IMR-90 (cell line): ENCODE measurements around the gene CCKAR. TPM values are rescaled to one million over a fixed set of nuclear protein-coding genes. Genes with fewer than 3 reads are reported as not detected.
"Not testable (repeated sequence)": the region's sequence is repeated elsewhere in the genome, so short reads cannot be mapped to it uniquely, and the experiment has no call there.

Source experiments
- ATAC-seq: fragments of 200-7000 bp; cut with Tn5 transposase; 2 replicates; pipeline ENCODE4 v1.9.1; 2020; ENCODE audit warnings: low read depth, mild to moderate bottlenecking, moderate library complexity
- BruUV-seq: library from RNA; stranded (reverse); fragments of 400-500 nt; replicated peaks from 2 replicates; lab custom pipeline; 2021; lab: Mats Ljungman, UMichigan
- CTCF ChIA-PET: fragments of 300-600 bp; formaldehyde crosslinking; extraction: SDS; loops from one replicate; lab custom pipeline; 2021; ENCODE audit warnings: antibody characterized with exemption; lab: Yijun Ruan, JAX
- POLR2A ChIA-PET: fragments of 300-600 bp; sonication (Branson Sonifier 250); formaldehyde crosslinking; loops from one replicate; lab custom pipeline; 2022; ENCODE audit warnings: antibody characterized with exemption; ENCODE audit not compliant: unreplicated experiment; lab: Charles Lee
- DNase-seq: peaks from one replicate; pipeline ENCODE4 v3.0.0; 2013
- H2AFZ ChIP-seq: replicated peaks from 2 replicates; pipeline ENCODE3; 2013; ENCODE audit warnings: low read length, mild to moderate bottlenecking; ENCODE audit not compliant: poor library complexity
- H2AK5ac ChIP-seq: 2 replicates; pipeline ENCODE4 v1.6.1; 2013; ENCODE audit warnings: low read depth, low read length, inconsistent platforms
- H2AK9ac ChIP-seq: replicated peaks from 2 replicates; pipeline ENCODE3; 2013; ENCODE audit warnings: mild to moderate bottlenecking, low read depth, low read length, moderate library complexity; ENCODE audit not compliant: poor library complexity
- H2BK120ac ChIP-seq: 2 replicates; pipeline ENCODE4 v1.6.1; 2013; ENCODE audit warnings: low read depth, low read length, inconsistent platforms
- H2BK15ac ChIP-seq: 3 replicates; pipeline ENCODE4 v1.6.1; 2013; ENCODE audit warnings: low read depth, low read length, inconsistent platforms
- H2BK20ac ChIP-seq: 2 replicates; pipeline ENCODE4 v1.6.1; 2013; ENCODE audit warnings: low read depth, mild to moderate bottlenecking, inconsistent platforms, low read length, moderate library complexity
- H2BK5ac ChIP-seq: 2 replicates; pipeline ENCODE4 v1.6.1; 2013; ENCODE audit warnings: mild to moderate bottlenecking, low read depth, low read length, inconsistent platforms; ENCODE audit not compliant: poor library complexity, severe bottlenecking
- H3K14ac ChIP-seq: replicated peaks from 2 replicates; pipeline ENCODE4 v1.6.1; 2013; ENCODE audit warnings: low read depth, low read length, inconsistent platforms
- H3K18ac ChIP-seq: 2 replicates; pipeline ENCODE4 v1.6.1; 2013; ENCODE audit warnings: low read depth, low read length, control low read depth
- H3K23ac ChIP-seq: 2 replicates; pipeline ENCODE4 v1.6.1; 2013; ENCODE audit warnings: low read depth, low read length, inconsistent platforms
- H3K27ac ChIP-seq: 2 replicates; pipeline ENCODE4 v1.5.1; 2013; ENCODE audit warnings: mild to moderate bottlenecking, control low read depth, low read length; ENCODE audit not compliant: insufficient read depth
- H3K27me3 ChIP-seq: 2 replicates; pipeline ENCODE4 v1.6.1; 2013; ENCODE audit warnings: low read length; ENCODE audit not compliant: control insufficient read depth, insufficient read depth
- H3K36me3 ChIP-seq: 2 replicates; pipeline ENCODE4 v1.6.1; 2013; ENCODE audit warnings: low read length, mixed read lengths; ENCODE audit not compliant: control insufficient read depth, insufficient read depth
- H3K4ac ChIP-seq: 2 replicates; pipeline ENCODE4 v1.6.1; 2013; ENCODE audit warnings: low read depth, low read length, inconsistent platforms
- H3K4me1 ChIP-seq: 2 replicates; pipeline ENCODE4 v1.6.1; 2013; ENCODE audit warnings: low read length, mixed read lengths; ENCODE audit not compliant: control insufficient read depth, insufficient read depth
- H3K4me2 ChIP-seq: 2 replicates; pipeline ENCODE4 v1.6.1; 2013; ENCODE audit warnings: low read depth, mild to moderate bottlenecking, control low read depth, low read length, moderate library complexity
- H3K4me3 ChIP-seq: 2 replicates; pipeline ENCODE4 v1.5.1; 2013; ENCODE audit warnings: low read depth, mild to moderate bottlenecking, control low read depth, low read length, moderate library complexity; ENCODE audit not compliant: insufficient read depth
- H3K56ac ChIP-seq: 2 replicates; pipeline ENCODE4 v1.6.1; 2013; ENCODE audit warnings: low read length, inconsistent platforms; ENCODE audit not compliant: insufficient read depth; ENCODE audit errors: extremely low read depth
- H3K79me1 ChIP-seq, 2 experiments: 2 replicates each; pipeline ENCODE4 v1.6.1; 2013; ENCODE audit warnings: low read length in 2 of 2, inconsistent platforms in 1 of 2, low read depth in 1 of 2
- H3K9ac ChIP-seq: 2 replicates; pipeline ENCODE4 v1.6.1; 2013; ENCODE audit warnings: low read depth, low read length, control low read depth
- H3K9me1 ChIP-seq: 2 replicates; pipeline ENCODE4 v1.6.1; 2013; ENCODE audit warnings: low read length, inconsistent platforms; ENCODE audit not compliant: insufficient read depth
- H3K9me3 ChIP-seq: 2 replicates; pipeline ENCODE4 v1.6.1; 2013; ENCODE audit warnings: low read length; ENCODE audit not compliant: control insufficient read depth, insufficient read depth
- H4K20me1 ChIP-seq: 2 replicates; pipeline ENCODE4 v1.6.1; 2013; ENCODE audit warnings: low read length, inconsistent platforms; ENCODE audit not compliant: insufficient read depth
- H4K5ac ChIP-seq: 2 replicates; pipeline ENCODE4 v1.6.1; 2013; ENCODE audit warnings: mild to moderate bottlenecking, low read depth, low read length, control low read depth
- H4K8ac ChIP-seq, 2 experiments: 2 replicates each; pipeline ENCODE4 v1.6.1; 2013; ENCODE audit warnings: low read depth in 2 of 2, low read length in 2 of 2, control low read depth in 1 of 2, inconsistent platforms in 1 of 2
- H4K91ac ChIP-seq: 2 replicates; pipeline ENCODE4 v1.6.1; 2013; ENCODE audit warnings: low read depth, low read length, inconsistent platforms; ENCODE audit not compliant: insufficient read depth
- BHLHE40 ChIP-seq: fragments of 150-350 bp; IDR thresholded peaks from 2 replicates; pipeline ENCODE4 v1.6.1; 2016; ENCODE audit warnings: mild to moderate bottlenecking, low read depth, low read length
- CEBPB ChIP-seq: IDR thresholded peaks from 2 replicates; pipeline ENCODE4 v1.6.1; 2012; ENCODE audit warnings: low read depth, low read length, improper control_type of control experiment
- WGBS, 2 experiments: methylation state at CpG; one replicate each; pipeline versions ENCODE4 v1.1.5 to v1.1.7; 2013; ENCODE audit warnings: missing lambda C conversion rate in 2 of 2; ENCODE audit not compliant: insufficient read length in 1 of 2; ENCODE audit errors: extremely low coverage in 2 of 2; 5-methylcytosine and 5-hydroxymethylcytosine counted together
- dilution Hi-C: fragments of 300-500 bp; cut with HindIII; formaldehyde crosslinking; loops from one replicate; pipeline ENCODE4 v1.14.3; 2018; ENCODE audit warnings: low sequenced_read_pairs; ENCODE audit not compliant: unreplicated experiment
- in situ Hi-C: fragments of 300-500 bp; cut with MboI; formaldehyde crosslinking; loops from 3 replicates; pipeline ENCODE4 v1.14.3; 2019; ENCODE audit warnings: low sequenced_read_pairs, inconsistent platforms, mixed read lengths
- intact Hi-C: fragments of 100-400 bp; cut with micrococcal nuclease; formaldehyde crosslinking; loops from 2 replicates; pipeline ENCODE4 v1.10.0; 2022
- polyA plus RNA-seq, 3 experiments: library from polyadenylated mRNA; depleted of rRNA; stranded (reverse); fragments of >200 nt; gene quantifications; 2 replicates each; pipeline ENCODE4 v1.2.3, GENCODE V29; 2012; ENCODE audit warnings: low replicate concordance in 1 of 3
- total RNA-seq: library from RNA; depleted of rRNA; stranded (reverse); fragments of >200 nt; gene quantifications from 2 replicates; pipeline ENCODE4 v1.2.3, GENCODE V29; 2012

The CCKAR gene
- total and polyA plus RNA-seq, 2 of the 4 experiments (the other 2 are of a cell fraction), result not detected

GRCh38 chr4:26500565-26500999 is 10.3 kb upstream of the CCKAR start:
- H3K4ac ChIP-seq, H3K14ac ChIP-seq: not testable (repeated sequence)
- peak; percentile 27; the same call in 1 of the 2 replicates for ATAC-seq

More at GRCh38 chr4:26500565-26500999, 10.3 kb upstream of the CCKAR start:
- H2BK120ac ChIP-seq, BruUV-seq, intact Hi-C loops, H3K23ac ChIP-seq, H3K4me3 ChIP-seq, H4K20me1 ChIP-seq, H3K9ac ChIP-seq, H3K9me1 ChIP-seq, H3K36me3 ChIP-seq, H2BK5ac ChIP-seq, H2AFZ ChIP-seq, H4K91ac ChIP-seq, H3K9me3 ChIP-seq, dilution Hi-C loops, H3K4me1 ChIP-seq, H2AK9ac ChIP-seq, H3K27me3 ChIP-seq, H3K18ac ChIP-seq, H2BK20ac ChIP-seq, in situ Hi-C loops, H3K4me2 ChIP-seq, H4K5ac ChIP-seq, H3K79me1 ChIP-seq, H3K56ac ChIP-seq, H2BK15ac ChIP-seq, H2AK5ac ChIP-seq, H4K8ac ChIP-seq, POLR2A ChIA-PET, CTCF ChIA-PET, H3K27ac ChIP-seq: not testable (repeated sequence)
- WGBS, 2 experiments, result no CpG with 5 or more reads among the region's 9 CpGs
- peak; percentile 42 for TF ChIP-seq BHLHE40
- peak; percentile 62 for TF ChIP-seq CEBPB
- peak; percentile 24 for DNase-seq
